Subcutaneous abdominal adipose tissue (tissue), 5 donors: ENCODE measurements around the gene PAX5.

Source experiments
- H3K27ac ChIP-seq: one replicate; pipeline ENCODE4 v1.7.0; 2013; ENCODE audit warnings: low read depth, mild to moderate bottlenecking, inconsistent platforms, low read length, moderate library complexity
- H3K27me3 ChIP-seq, 5 donors: one replicate each; pipeline ENCODE4 v1.7.0; 2013; ENCODE audit warnings: low read length in 5 of 5, inconsistent platforms in 1 of 5; ENCODE audit not compliant: control insufficient read depth in 5 of 5, insufficient read depth in 4 of 5
- H3K36me3 ChIP-seq, 5 donors: one replicate each; pipeline ENCODE4 v1.7.0; 2013; ENCODE audit warnings: low read length in 5 of 5; ENCODE audit not compliant: control insufficient read depth in 5 of 5, insufficient read depth in 5 of 5
- H3K4me1 ChIP-seq, 5 donors: one replicate each; pipeline ENCODE4 v1.7.0; 2013; ENCODE audit warnings: low read length in 5 of 5, mild to moderate bottlenecking in 3 of 5, moderate library complexity in 1 of 5; ENCODE audit not compliant: control insufficient read depth in 5 of 5, insufficient read depth in 5 of 5
- H3K4me3 ChIP-seq, 5 donors: one replicate each; pipeline ENCODE4 v1.7.0; 2013; ENCODE audit warnings: low read length in 5 of 5, low read depth in 1 of 5
- H3K9ac ChIP-seq, 5 donors: one replicate each; pipeline ENCODE4 v1.7.0; 2013; ENCODE audit warnings: low read length in 5 of 5, mild to moderate bottlenecking in 4 of 5, moderate library complexity in 3 of 5
- H3K9me3 ChIP-seq, 5 donors: one replicate each; pipeline ENCODE4 v1.7.0; 2013; ENCODE audit warnings: low read length in 5 of 5; ENCODE audit not compliant: control insufficient read depth in 5 of 5
- donor health status: healthy.
- donor health status: healthy.
- donor health status: healthy.
- donor health status: healthy.
- donor health status: healthy.

Gene PAX5

DNA sequence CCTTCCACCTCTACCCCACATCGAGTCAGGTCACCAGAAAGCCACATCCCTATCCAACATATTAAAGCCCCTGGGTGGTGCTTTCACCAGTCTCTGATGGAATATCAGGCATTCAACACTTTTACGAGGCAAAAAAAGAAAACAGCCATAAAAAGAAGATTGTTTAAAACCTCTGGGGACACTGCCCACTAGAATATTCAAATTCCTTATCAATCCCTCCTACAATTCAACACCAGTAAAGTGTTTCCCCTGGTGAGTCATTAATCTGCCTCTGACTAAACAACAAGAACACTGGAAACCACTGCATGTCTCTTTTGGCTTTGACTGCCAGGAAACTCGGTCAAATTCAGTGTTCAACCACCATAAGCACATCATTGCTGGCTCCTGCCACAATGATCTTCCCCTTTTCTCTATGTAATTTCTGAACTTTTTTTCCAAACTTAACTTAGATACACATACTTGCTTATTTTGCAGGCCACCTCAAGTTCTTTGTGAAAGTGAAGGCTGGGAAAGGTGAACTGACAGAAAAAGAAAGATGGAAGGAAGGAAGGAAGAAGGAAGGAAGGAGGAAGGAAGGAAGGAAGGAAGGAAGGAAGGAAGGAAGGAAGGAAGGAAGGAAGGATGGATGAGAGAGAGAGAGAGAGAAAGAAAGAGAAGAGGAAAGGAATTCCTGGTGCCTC, 105.3 kb downstream of the PAX5 start:
- Histone ChIP-seq H3K9ac (no peak overlapping the region), H3K9me3 (peaks cover 0 to 7% (median 0%) of the 10 kb centered on the region in 5 donors), H3K27ac (no peak overlapping the region), H3K4me3 (no peak overlapping the region), H3K27me3 (peaks cover 0 to 4% (median 0%) of the 10 kb centered on the region in 5 donors), H3K36me3 (no peaks in the 10 kb centered on the region), H3K4me1 (no peaks in the 10 kb centered on the region)

GRCh38 chr9:36928210-36928609, 105.9 kb downstream of the PAX5 start:
- Histone ChIP-seq H3K4me1 (no peaks in the 10 kb centered on the region), H3K27ac (no peak overlapping the region), H3K9me3 (peaks cover 0 to 7% (median 0%) of the 10 kb centered on the region in 5 donors), H3K4me3 (no peak overlapping the region), H3K27me3 (peaks cover 0 to 4% (median 3%) of the 10 kb centered on the region in 5 donors), H3K36me3 (no peaks in the 10 kb centered on the region), H3K9ac (no peak overlapping the region)

DNA sequence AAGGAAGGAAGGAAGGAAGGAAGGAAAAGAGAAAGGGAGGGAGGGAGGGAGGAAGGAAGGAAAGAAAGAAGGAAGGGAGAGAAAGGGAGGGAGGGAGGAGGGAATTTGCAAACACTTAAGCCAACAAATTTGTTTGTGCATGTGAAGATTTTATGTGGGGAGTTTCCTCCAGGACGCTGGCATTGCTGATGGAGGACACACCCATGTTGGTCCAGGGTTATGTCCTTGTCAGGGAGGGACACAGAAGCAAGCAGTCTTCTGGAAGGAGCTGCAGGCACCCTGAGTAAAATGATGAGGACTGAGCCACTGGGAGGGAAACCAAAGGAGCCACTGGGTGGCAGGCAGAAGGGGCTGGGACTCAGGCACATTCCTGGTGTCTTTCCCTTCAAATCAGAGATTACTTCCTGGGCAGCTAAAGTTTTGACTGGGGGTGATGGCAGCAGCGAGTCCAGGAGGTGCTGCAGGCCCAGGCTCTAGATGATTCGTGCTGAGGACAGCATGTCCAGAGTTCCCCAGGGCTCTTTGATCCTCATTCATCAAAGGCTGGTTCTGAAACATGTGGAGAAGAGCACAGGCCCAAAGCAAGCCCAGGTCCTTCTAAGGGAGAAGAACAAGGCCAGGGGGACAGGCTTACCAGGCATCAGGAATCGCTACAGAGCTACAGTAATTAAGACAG, 109.2 kb downstream of the PAX5 start:
- Histone ChIP-seq H3K36me3 (no peaks in the 10 kb centered on the region), H3K9me3 (no peaks in the 10 kb centered on the region), H3K9ac (no peak overlapping the region), H3K4me3 (no peak overlapping the region), H3K27me3 (peaks cover 0 to 9% (median 0%) of the 10 kb centered on the region in 5 donors), H3K27ac (no peak overlapping the region), H3K4me1 (no peaks in the 10 kb centered on the region)

DNA sequence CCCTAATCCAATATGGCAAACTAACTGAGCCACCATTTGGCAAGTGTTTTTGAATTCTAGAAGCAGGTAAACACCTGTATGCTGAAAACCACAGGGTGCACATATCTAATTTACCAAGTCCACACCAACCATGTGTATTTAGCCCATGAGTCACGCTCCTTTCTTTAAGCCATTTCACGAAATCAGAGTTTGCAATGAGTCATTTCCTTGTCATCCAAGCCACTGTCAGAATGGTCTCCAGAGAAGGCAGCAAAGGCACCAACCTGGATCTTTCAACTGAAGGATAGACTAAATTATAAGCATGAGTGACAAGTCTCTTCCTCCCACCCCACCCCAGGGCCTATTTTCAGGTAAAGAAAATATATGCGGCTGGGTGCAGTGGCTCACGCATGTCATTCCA, 110.0 kb downstream of the PAX5 start:
- Histone ChIP-seq H3K27me3 (peaks cover 0 to 9% (median 0%) of the 10 kb centered on the region in 5 donors), H3K9me3 (no peaks in the 10 kb centered on the region), H3K27ac (no peak overlapping the region), H3K36me3 (no peaks in the 10 kb centered on the region), H3K4me3 (no peak overlapping the region), H3K4me1 (no peaks in the 10 kb centered on the region), H3K9ac (no peak overlapping the region)

DNA sequence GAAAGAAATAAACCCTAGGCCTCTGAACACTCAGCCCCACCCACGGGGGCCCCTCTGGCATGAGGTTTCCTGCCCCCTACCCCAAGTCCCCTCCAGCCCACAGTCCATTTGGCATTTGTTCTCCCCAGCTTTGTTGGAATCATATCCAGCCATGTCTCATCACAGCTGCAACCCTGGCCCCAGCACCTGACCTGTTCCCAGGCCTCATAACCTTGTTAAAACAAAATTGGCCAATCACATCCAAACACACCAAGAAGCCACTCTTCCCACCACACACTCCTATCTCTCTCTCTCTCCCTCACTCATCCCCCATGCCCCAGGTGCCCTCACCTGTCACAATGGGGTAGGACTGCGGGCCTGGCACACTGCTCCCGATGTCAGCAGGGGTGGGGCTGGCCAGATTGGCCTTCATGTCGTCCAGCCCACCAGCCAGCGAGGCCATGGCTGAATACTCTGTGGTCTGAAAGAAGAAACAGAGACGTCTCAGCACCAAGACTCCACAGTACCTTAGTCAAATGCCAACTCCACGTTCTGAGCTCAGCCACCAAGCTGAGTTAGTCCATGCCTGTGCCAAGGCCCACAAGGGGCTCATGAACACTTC, 110.9 kb downstream of the PAX5 start:
- Histone ChIP-seq H3K27ac (no peak overlapping the region), H3K4me1 (no peaks in the 10 kb centered on the region), H3K4me3 (no peak overlapping the region), H3K36me3 (no peaks in the 10 kb centered on the region), H3K9ac (no peak overlapping the region), H3K27me3 (peaks cover 0 to 9% (median 0%) of the 10 kb centered on the region in 5 donors), H3K9me3 (no peaks in the 10 kb centered on the region)

- Histone ChIP-seq H3K27me3 (peaks cover 0 to 9% (median 0%) of the 10 kb centered on the region in 5 donors), H3K36me3 (no peaks in the 10 kb centered on the region)
Measured at GRCh38 chr9:36922548-36922947, 111.5 kb downstream of the PAX5 start.

GRCh38 chr9:36914212-36914577, 119.9 kb downstream of the PAX5 start:
- Histone ChIP-seq H3K27me3 (peaks cover 0 to 4% (median 3%) of the 10 kb centered on the region in 5 donors), H3K9ac (no peak overlapping the region), H3K4me1 (peaks cover 0 to 7% (median 5%) of the 10 kb centered on the region in 5 donors), H3K27ac (no peak overlapping the region), H3K36me3 (no peaks in the 10 kb centered on the region), H3K4me3 (no peak overlapping the region), H3K9me3 (no peaks in the 10 kb centered on the region)

More at GRCh38 chr9:36922548-36922947, 111.5 kb downstream of the PAX5 start:
- Histone ChIP-seq H3K4me3 (no peak overlapping the region), H3K27ac (no peak overlapping the region), H3K9ac (no peak overlapping the region), H3K9me3 (no peaks in the 10 kb centered on the region), H3K4me1 (no peaks in the 10 kb centered on the region)

DNA sequence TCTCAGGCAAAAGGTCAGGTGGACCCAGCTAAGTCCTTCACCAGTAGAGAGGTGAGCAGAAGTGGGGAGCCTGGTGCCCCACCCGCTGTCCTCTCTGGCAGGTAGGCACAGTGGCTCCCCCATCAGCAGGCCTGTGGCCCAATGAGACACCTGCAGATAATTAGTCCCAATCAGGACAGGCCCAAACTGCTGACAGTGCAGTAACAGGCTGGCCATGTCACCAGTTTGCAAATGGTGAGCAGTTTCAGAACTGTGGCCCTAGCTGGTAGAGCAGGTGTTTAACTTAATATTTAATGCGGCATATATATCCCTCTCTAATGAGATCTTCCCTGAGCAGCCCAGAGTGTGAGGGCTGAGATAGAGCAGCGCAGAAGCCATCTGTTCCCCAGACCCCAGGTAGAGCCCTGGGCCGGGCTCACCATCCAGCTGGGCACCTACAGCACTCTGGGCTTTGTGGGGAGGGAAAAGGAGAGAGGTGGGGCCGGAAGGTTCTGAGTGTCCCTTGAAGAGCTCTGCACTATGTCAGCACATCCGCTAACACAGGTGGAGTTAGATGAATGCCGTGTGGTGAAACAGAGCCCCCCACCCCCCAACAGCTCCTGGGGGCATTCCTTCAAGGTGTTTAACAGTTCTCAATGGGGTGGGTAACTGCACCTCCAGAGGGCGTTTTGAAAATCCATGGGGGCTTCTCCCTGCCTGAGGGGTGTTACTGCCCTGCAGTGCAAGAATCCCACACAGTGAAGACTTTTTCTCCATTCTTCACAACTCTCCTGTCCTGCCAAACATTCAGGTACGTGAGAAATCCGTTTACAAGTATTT, 120.5 kb downstream of the PAX5 start:
- Histone ChIP-seq H3K27ac (no peak overlapping the region), H3K27me3 (peaks cover 0 to 5% (median 4%) of the 10 kb centered on the region in 5 donors), H3K9ac (no peak overlapping the region), H3K4me1 (peaks cover 0 to 7% (median 5%) of the 10 kb centered on the region in 5 donors), H3K9me3 (no peaks in the 10 kb centered on the region), H3K36me3 (no peaks in the 10 kb centered on the region), H3K4me3 (no peak overlapping the region)

GRCh38 chr9:36912620-36913019, 121.4 kb downstream of the PAX5 start:
- Histone ChIP-seq H3K4me3 (no peak overlapping the region), H3K27me3 (peaks cover 0 to 6% (median 4%) of the 10 kb centered on the region in 5 donors), H3K36me3 (no peaks in the 10 kb centered on the region), H3K27ac (no peak overlapping the region), H3K4me1 (peaks cover 0 to 7% (median 5%) of the 10 kb centered on the region in 5 donors), H3K9me3 (no peaks in the 10 kb centered on the region), H3K9ac (no peak overlapping the region)
